DND-41 (cell line): ENCODE measurements around the gene PRRT4.

Source experiments
- ATAC-seq: fragments of 200-7000 bp; cut with Tn5 transposase; 3 replicates; pipeline ENCODE4 v1.9.1; 2021; ENCODE audit warnings: low read depth; ENCODE audit not compliant: insufficient read depth
- DNase-seq: peaks from one replicate; pipeline ENCODE4 v3.0.0-alpha.2; 2020
- H2AFZ ChIP-seq: 2 replicates; pipeline ENCODE4 v1.6.0; 2012; ENCODE audit warnings: low read depth, low read length
- H3K27ac ChIP-seq: 2 replicates; pipeline ENCODE4 v1.5.1; 2012; ENCODE audit warnings: low read length, inconsistent platforms
- H3K27me3 ChIP-seq: fragments of 200-600 bp; sonication (generic); 2 replicates; pipeline ENCODE4 v1.6.0; 2012; ENCODE audit warnings: low read length, mild to moderate bottlenecking, inconsistent platforms; ENCODE audit not compliant: insufficient read depth, poor library complexity
- H3K36me3 ChIP-seq: 2 replicates; pipeline ENCODE4 v1.5.1; 2012; ENCODE audit warnings: low read length, inconsistent platforms; ENCODE audit not compliant: insufficient read depth
- H3K4me1 ChIP-seq: 2 replicates; pipeline ENCODE4 v1.5.1; 2012; ENCODE audit warnings: mild to moderate bottlenecking, low read length; ENCODE audit not compliant: insufficient read depth
- H3K4me2 ChIP-seq: 2 replicates; pipeline ENCODE4 v1.6.0; 2012; ENCODE audit warnings: mild to moderate bottlenecking, moderate library complexity, low read length, inconsistent platforms; ENCODE audit not compliant: insufficient read depth
- H3K4me3 ChIP-seq, 2 experiments: fragments of 200-600 bp in 1 of 2; shearing (Covaris generic) in 1 of 2; 2 replicates each; pipeline ENCODE4 v1.5.1; 2012 to 2016; ENCODE audit warnings: inconsistent platforms in 2 of 2, low read length in 2 of 2, mild to moderate bottlenecking in 2 of 2, low read depth in 1 of 2, moderate library complexity in 1 of 2
- H3K79me2 ChIP-seq: 2 replicates; pipeline ENCODE4 v1.6.0; 2012; ENCODE audit warnings: low read length, inconsistent platforms; ENCODE audit not compliant: insufficient read depth
- H3K9ac ChIP-seq: 2 replicates; pipeline ENCODE4 v1.6.0; 2012; ENCODE audit warnings: low read depth, mild to moderate bottlenecking, inconsistent platforms, low read length, moderate library complexity
- H3K9me3 ChIP-seq: 2 replicates; pipeline ENCODE4 v1.5.1; 2012; ENCODE audit warnings: low read length, moderate library complexity, mild to moderate bottlenecking, inconsistent platforms; ENCODE audit not compliant: insufficient read depth, severe bottlenecking
- H4K20me1 ChIP-seq: 2 replicates; pipeline ENCODE4 v1.6.0; 2012; ENCODE audit warnings: low read length; ENCODE audit not compliant: insufficient read depth
- CTCF ChIP-seq: IDR thresholded peaks from 2 replicates; pipeline ENCODE4 v1.5.1; 2012; ENCODE audit warnings: borderline replicate concordance, low read length, moderate library complexity, mild to moderate bottlenecking; ENCODE audit not compliant: poor library complexity, severe bottlenecking; ENCODE audit errors: extremely low read depth
- EZH2 ChIP-seq: IDR thresholded peaks from 3 replicates; pipeline ENCODE4 v1.6.1; 2012; ENCODE audit warnings: borderline replicate concordance, low read depth, mild to moderate bottlenecking, moderate library complexity, low read length, inconsistent platforms; ENCODE audit not compliant: severe bottlenecking

Gene PRRT4

GRCh38 chr7:128391805-128392204, 30.3 kb upstream of the PRRT4 start:
- Histone ChIP-seq H3K27ac (no peak overlapping the region), H3K79me2 (no peaks in the 10 kb centered on the region), H3K36me3 (peaks cover 6% of the 10 kb centered on the region; the same call in 1 of the 2 replicates), H3K27me3 (peaks cover 4% of the 10 kb centered on the region), H3K9me3 (no peaks in the 10 kb centered on the region), H4K20me1 (no peaks in the 10 kb centered on the region), H2AFZ (no peak overlapping the region), H3K4me2 (no peak overlapping the region), H3K4me1 (no peaks in the 10 kb centered on the region), H3K4me3 (no peak overlapping the region), H3K9ac (no peak overlapping the region)
- ATAC-seq (no peak), DNase-seq (no peak)
- no peak for TF ChIP-seq EZH2
- no peak for TF ChIP-seq CTCF

GRCh38 chr7:128390871-128391565, 29.5 kb upstream of the PRRT4 start:
- ATAC-seq (no peak), DNase-seq (no peak)
- Histone ChIP-seq H3K27ac (no peak overlapping the region), H3K9me3 (no peaks in the 10 kb centered on the region), H3K4me3 (no peak overlapping the region), H3K4me1 (no peaks in the 10 kb centered on the region), H3K79me2 (no peaks in the 10 kb centered on the region), H3K9ac (no peak overlapping the region), H4K20me1 (no peaks in the 10 kb centered on the region), H3K36me3 (no peaks in the 10 kb centered on the region), H2AFZ (no peak overlapping the region), H3K27me3 (peaks cover 10% of the 10 kb centered on the region), H3K4me2 (no peak overlapping the region)
- no peak for TF ChIP-seq EZH2
- TF ChIP-seq CTCF: no peak

GRCh38 chr7:128389618-128390329, 28.3 kb upstream of the PRRT4 start:
- H4K20me1 ChIP-seq: no peaks in the 10 kb centered on the region
- no peak for DNase-seq

More at GRCh38 chr7:128389618-128390329, 28.3 kb upstream of the PRRT4 start:
- TF ChIP-seq EZH2 (no peak), CTCF (no peak)
- Histone ChIP-seq H3K27ac (no peak overlapping the region), H3K4me2 (no peak overlapping the region), H3K79me2 (no peaks in the 10 kb centered on the region), H3K9ac (no peak overlapping the region), H2AFZ (no peak overlapping the region), H3K36me3 (no peaks in the 10 kb centered on the region), H3K9me3 (no peaks in the 10 kb centered on the region), H3K4me1 (no peaks in the 10 kb centered on the region), H3K4me3 (no peak overlapping the region), H3K27me3 (peaks cover 16% of the 10 kb centered on the region)
- ATAC-seq: no peak
